Neural progenitor cell (in vitro differentiated cells): ENCODE data around the gene IL16. TPM values are rescaled to one million over a fixed set of nuclear protein-coding genes. Genes with fewer than 3 reads are reported as not detected.
"Not testable (repeated sequence)": the region's sequence is repeated elsewhere in the genome, so short reads cannot be mapped to it uniquely, and the experiment has no call there.

Experiments
- DNase-seq: peaks from one replicate; pipeline ENCODE4 v3.0.0-alpha.2; 2016; ENCODE audit warnings: low spot score
- H2AFZ ChIP-seq: fragments of 200-600 bp; sonication (generic); replicated peaks from 2 replicates; pipeline ENCODE4 v1.6.1; 2016; ENCODE audit warnings: antibody characterized with exemption
- H3F3A ChIP-seq: fragments of 200-600 bp; sonication (generic); 2 replicates; pipeline ENCODE4 v1.6.1; 2016; ENCODE audit warnings: antibody characterized with exemption, low read depth
- H3K27ac ChIP-seq: fragments of 200-600 bp; sonication (generic); 2 replicates; pipeline ENCODE4 v1.5.1; 2016; ENCODE audit warnings: mild to moderate bottlenecking
- H3K27me3 ChIP-seq: fragments of 200-600 bp; sonication (generic); 2 replicates; pipeline ENCODE4 v1.6.1; 2016; ENCODE audit warnings: mild to moderate bottlenecking, moderate library complexity
- H3K36me3 ChIP-seq: fragments of 200-600 bp; sonication (generic); 2 replicates; pipeline ENCODE4 v1.5.1; 2016
- H3K4me1 ChIP-seq: fragments of 200-600 bp; sonication (generic); 2 replicates; pipeline ENCODE4 v1.6.1; 2016; ENCODE audit warnings: mixed run types
- H3K4me2 ChIP-seq: fragments of 200-600 bp; sonication (generic); 2 replicates; pipeline ENCODE4 v1.6.1; 2016
- H3K4me3 ChIP-seq: fragments of 200-600 bp; sonication (generic); 2 replicates; pipeline ENCODE4 v1.5.1; 2016
- H3K79me2 ChIP-seq: fragments of 200-600 bp; sonication (generic); 2 replicates; pipeline ENCODE4 v1.6.1; 2016; ENCODE audit warnings: low read depth
- H3K9ac ChIP-seq: fragments of 200-600 bp; sonication (generic); 2 replicates; pipeline ENCODE4 v1.6.1; 2016
- H3K9me3 ChIP-seq: fragments of 200-600 bp; sonication (generic); 2 replicates; pipeline ENCODE4 v1.5.1; 2016; ENCODE audit warnings: low read depth
- H4K20me1 ChIP-seq: fragments of 200-600 bp; sonication (generic); 2 replicates; pipeline ENCODE4 v1.6.1; 2016; ENCODE audit warnings: low read depth
- H3K27ac Mint-ChIP-seq: 3 replicates; pipeline ENCODE4 v1.8.0; 2021; ENCODE audit warnings: mixed read lengths
- H3K27me3 Mint-ChIP-seq: 2 replicates; pipeline ENCODE4 v1.8.0; 2022; ENCODE audit warnings: low read depth, mild to moderate bottlenecking, inconsistent platforms, moderate library complexity, mixed read lengths; ENCODE audit not compliant: insufficient read depth
- H3K36me3 Mint-ChIP-seq: 3 replicates; pipeline ENCODE4 v1.8.0; 2021; ENCODE audit warnings: mixed read lengths
- H3K4me1 Mint-ChIP-seq: 3 replicates; pipeline ENCODE4 v1.8.0; 2021; ENCODE audit warnings: mixed read lengths
- H3K4me3 Mint-ChIP-seq: 3 replicates; pipeline ENCODE4 v1.8.0; 2021; ENCODE audit warnings: mild to moderate bottlenecking, moderate library complexity, mixed read lengths
- H3K9me3 Mint-ChIP-seq: 3 replicates; pipeline ENCODE4 v1.8.0; 2020; ENCODE audit warnings: mixed read lengths
- CTCF ChIP-seq: fragments of 200-600 bp; sonication (generic); IDR thresholded peaks from 2 replicates; pipeline ENCODE4 v1.5.1; 2017; ENCODE audit warnings: antibody characterized with exemption, mild to moderate bottlenecking
- EZH2 ChIP-seq: fragments of 200-600 bp; sonication (generic); IDR thresholded peaks from 2 replicates; pipeline ENCODE4 v1.6.1; 2017; ENCODE audit warnings: antibody characterized with exemption, mild to moderate bottlenecking, moderate library complexity
- EZH2phosphoT487 ChIP-seq: fragments of 200-600 bp; sonication (generic); IDR thresholded peaks from 2 replicates; pipeline ENCODE4 v1.6.1; 2017; ENCODE audit warnings: antibody characterized with exemption
- total RNA-seq: library from RNA; depleted of rRNA; stranded (reverse); fragments of >200 nt; gene quantifications from 2 replicates; pipeline ENCODE4 v1.2.3, GENCODE V29; 2015; ENCODE audit warnings: low replicate concordance

The IL16 gene
- total RNA-seq, 1 donor from 2014 or later = not detected

GRCh38 chr15:81347910-81348309 is 151.2 kb downstream of the IL16 start:
- no peak overlapping the region for H3K9ac ChIP-seq
- H3K4me2 ChIP-seq = no peak overlapping the region
- no peak for DNase-seq
- no peak overlapping the region for H3K27ac ChIP-seq
- no peak overlapping the region for H2AFZ ChIP-seq
- Mint-ChIP-seq H3K36me3 (no peaks in the 10 kb centered on the region), H3K27me3 (peaks cover 4% of the 10 kb centered on the region), H3K4me1 (no peaks in the 10 kb centered on the region), H3K27ac (no peak overlapping the region), H3K4me3 (no peak overlapping the region), H3K9me3 (no peaks in the 10 kb centered on the region)
- no peaks in the 10 kb centered on the region for H3K4me1 ChIP-seq
- H4K20me1 ChIP-seq = no peaks in the 10 kb centered on the region
- H3F3A ChIP-seq = no peaks in the 10 kb centered on the region
- no peak overlapping the region for H3K4me3 ChIP-seq
- H3K79me2 ChIP-seq = no peaks in the 10 kb centered on the region
- no peak for TF ChIP-seq CTCF
- TF ChIP-seq EZH2phosphoT487 = no peak
- no peak for TF ChIP-seq EZH2
- no peaks in the 10 kb centered on the region for H3K36me3 ChIP-seq
- no peaks in the 10 kb centered on the region for H3K27me3 ChIP-seq
- H3K9me3 ChIP-seq = no peaks in the 10 kb centered on the region

- not testable (repeated sequence) for H3K79me2 ChIP-seq, H3K4me1 Mint-ChIP-seq, DNase-seq, H2AFZ ChIP-seq, H3K9me3 ChIP-seq, H3K4me2 ChIP-seq, H3K27me3 Mint-ChIP-seq, H3K27ac ChIP-seq, H3K36me3 Mint-ChIP-seq, H3K27ac Mint-ChIP-seq, H3K4me1 ChIP-seq, H3F3A ChIP-seq, H3K36me3 ChIP-seq, H3K9me3 Mint-ChIP-seq, H3K9ac ChIP-seq, H3K4me3 Mint-ChIP-seq, H3K27me3 ChIP-seq, H4K20me1 ChIP-seq, H3K4me3 ChIP-seq
Observed at GRCh38 chr15:81348691-81349090, 152.0 kb downstream of the IL16 start.

- no peak for TF ChIP-seq EZH2
- TF ChIP-seq EZH2phosphoT487 = no peak
- TF ChIP-seq CTCF = no peak
Observed at GRCh38 chr15:81349271-81349670, 152.6 kb downstream of the IL16 start.

GRCh38 chr15:81351651-81352050 is 155.0 kb downstream of the IL16 start:
- Histone ChIP-seq H4K20me1 (no peaks in the 10 kb centered on the region), H3K9me3 (no peaks in the 10 kb centered on the region), H3K4me3 (no peak overlapping the region), H3K27ac (no peak overlapping the region), H3F3A (no peaks in the 10 kb centered on the region), H3K4me2 (no peak overlapping the region), H3K79me2 (no peaks in the 10 kb centered on the region), H3K27me3 (no peaks in the 10 kb centered on the region), H3K36me3 (no peaks in the 10 kb centered on the region), H2AFZ (no peak overlapping the region), H3K9ac (peak overlapping the region; percentile 22), H3K4me1 (no peaks in the 10 kb centered on the region)
- Mint-ChIP-seq H3K27ac (no peak overlapping the region), H3K36me3 (no peaks in the 10 kb centered on the region), H3K27me3 (peaks cover 4% of the 10 kb centered on the region), H3K4me3 (no peak overlapping the region), H3K9me3 (no peaks in the 10 kb centered on the region), H3K4me1 (peaks cover 3% of the 10 kb centered on the region)
- DNase-seq = no peak
- TF ChIP-seq EZH2phosphoT487 (no peak), EZH2 (no peak), CTCF (no peak)

More at GRCh38 chr15:81349271-81349670, 152.6 kb downstream of the IL16 start:
- Histone ChIP-seq H3K9me3 (no peaks in the 10 kb centered on the region), H3K27me3 (no peaks in the 10 kb centered on the region), H2AFZ (no peak overlapping the region), H3K4me2 (no peak overlapping the region), H4K20me1 (no peaks in the 10 kb centered on the region), H3K4me3 (no peak overlapping the region), H3F3A (no peaks in the 10 kb centered on the region), H3K27ac (no peak overlapping the region), H3K79me2 (no peaks in the 10 kb centered on the region), H3K9ac (no peak overlapping the region), H3K36me3 (no peaks in the 10 kb centered on the region), H3K4me1 (no peaks in the 10 kb centered on the region)
- H3K9me3 Mint-ChIP-seq = no peaks in the 10 kb centered on the region
- no peak overlapping the region for H3K4me3 Mint-ChIP-seq
- no peaks in the 10 kb centered on the region for H3K4me1 Mint-ChIP-seq
- H3K27ac Mint-ChIP-seq = no peak overlapping the region
- H3K27me3 Mint-ChIP-seq = peaks cover 4% of the 10 kb centered on the region
- no peaks in the 10 kb centered on the region for H3K36me3 Mint-ChIP-seq
- DNase-seq = no peak
